IPS-18c (cell line): Measurements from ENCODE around the gene KLK3.

Experiments used
- H3K4me3 ChIP-seq: 2 replicates; pipeline ENCODE4 v1.7.0; 2013; ENCODE audit warnings: low read depth, mild to moderate bottlenecking, low read length, moderate library complexity; ENCODE audit not compliant: insufficient read depth
- H3K9me3 ChIP-seq: one replicate; pipeline ENCODE4 v1.6.1; 2013; ENCODE audit warnings: mild to moderate bottlenecking, low read length, moderate library complexity; ENCODE audit not compliant: control insufficient read depth, insufficient read depth

KLK3 gene

DNA sequence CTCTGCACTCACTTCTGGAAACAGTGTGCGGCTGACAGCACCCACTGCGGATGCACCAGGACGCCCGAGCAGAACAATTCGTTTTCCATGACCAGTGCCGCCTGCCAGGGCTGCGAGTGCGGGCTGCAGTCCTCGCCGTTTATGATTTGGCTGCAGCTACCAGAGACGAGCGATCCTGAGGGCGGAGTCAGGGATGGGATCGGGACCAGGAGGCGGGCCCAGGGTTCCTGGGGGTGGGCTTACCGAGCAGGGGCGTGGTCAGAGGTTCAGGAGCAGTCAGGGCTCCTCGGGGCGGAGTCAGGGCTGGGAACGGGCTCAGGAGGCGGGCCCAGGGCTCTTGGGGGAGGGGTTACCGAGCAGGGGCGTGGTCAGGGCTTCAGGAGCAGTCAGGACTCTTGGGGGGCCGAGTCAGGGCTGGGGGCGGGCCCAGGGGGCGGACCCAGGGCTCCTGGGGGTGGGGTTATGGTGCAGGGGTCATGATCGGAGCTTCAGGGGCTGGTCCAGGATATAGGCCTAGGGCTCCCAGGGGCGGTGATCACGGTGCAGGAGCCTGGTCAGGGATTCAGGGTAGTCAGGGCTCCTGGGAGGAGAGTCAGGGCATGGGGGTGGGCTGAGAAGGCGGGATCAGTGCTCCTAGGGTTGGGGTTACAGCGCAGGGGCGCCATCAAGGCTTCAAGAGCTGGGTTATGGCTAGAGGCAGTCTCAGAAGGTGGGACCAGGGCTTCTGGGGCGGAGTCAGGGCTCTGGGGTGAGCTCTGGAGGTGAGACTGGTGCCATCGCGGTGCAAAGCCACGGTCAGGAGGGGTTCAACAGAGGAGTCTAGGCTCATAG, 54.7 kb downstream of the KLK3 start:
- peak overlapping the region; percentile 44 for H3K4me3 ChIP-seq

More for the DNA sequence above, 54.7 kb downstream of the KLK3 start:
- no peaks in the 10 kb centered on the region for H3K9me3 ChIP-seq
